GM12878 (cell line): Measurements from ENCODE around the gene FLVCR1. TPM values are rescaled to one million over a fixed set of nuclear protein-coding genes. Genes with fewer than 3 reads are reported as not detected.

Experiments
- ATAC-seq: fragments of 200-7000 bp; cut with Tn5 transposase; 3 replicates; pipeline ENCODE4 v1.9.1; 2020; ENCODE audit warnings: mild to moderate bottlenecking, moderate library complexity
- BruUV-seq: library from RNA; stranded (reverse); fragments of 400-500 nt; replicated peaks from 2 replicates; lab custom pipeline; 2021; lab: Mats Ljungman, UMichigan
- CTCF ChIA-PET: fragments of 300-600 bp; sonication (Branson Sonifier 250); formaldehyde crosslinking; extraction: SDS; loops from one replicate; lab custom pipeline; 2021; ENCODE audit warnings: inconsistent platforms; lab: Yijun Ruan, JAX
- POLR2A ChIA-PET: fragments of 350-600 bp; formaldehyde crosslinking; extraction: SDS; loops from one replicate; lab custom pipeline; 2021; ENCODE audit warnings: inconsistent platforms; lab: Charles Lee
- RAD21 ChIA-PET: fragments of 300-600 bp; sonication (Branson Sonifier 250); formaldehyde crosslinking; loops from one replicate; lab custom pipeline; 2023; ENCODE audit warnings: antibody characterized with exemption; ENCODE audit not compliant: unreplicated experiment; lab: Charles Lee
- SMC1A ChIA-PET: fragments of 300-600 bp; sonication (Branson Sonifier 250); formaldehyde crosslinking; loops from one replicate; lab custom pipeline; 2023; ENCODE audit not compliant: unreplicated experiment, uncharacterized antibody; lab: Charles Lee
- DNase-seq: peaks from one replicate; pipeline ENCODE4 v3.0.0-alpha.2; 2011; ENCODE audit warnings: low read depth, low spot score
- FAIRE-seq: peaks from 3 replicates; lab custom pipeline; 2011; peaks lifted over from hg19 to GRCh38; lab: Jason Lieb, UNC
- H2AFZ ChIP-seq: 2 replicates; pipeline ENCODE4 v1.6.0; 2011; ENCODE audit warnings: low read depth, low read length, control low read depth; ENCODE audit not compliant: control insufficient read depth
- H3K27ac ChIP-seq: 2 replicates; pipeline ENCODE4 v1.5.1; 2011; ENCODE audit warnings: control low read depth; ENCODE audit not compliant: control insufficient read depth, insufficient read depth
- H3K27me3 ChIP-seq, 2 experiments: replicated peaks in 1 of 2; 2 replicates each; pipeline versions ENCODE4 v1.6.0 to v1.6.1; 2011; ENCODE audit warnings: low read length in 1 of 2; ENCODE audit not compliant: control insufficient read depth in 2 of 2, insufficient read depth in 2 of 2
- H3K36me3 ChIP-seq, 2 experiments: 2 replicates each; pipeline ENCODE4 v1.5.1; 2011; ENCODE audit warnings: low read length in 1 of 2; ENCODE audit not compliant: control insufficient read depth in 2 of 2, insufficient read depth in 2 of 2
- H3K4me1 ChIP-seq: 2 replicates; pipeline ENCODE4 v1.6.1; 2011; ENCODE audit warnings: mild to moderate bottlenecking, low read length, moderate library complexity, mixed read lengths; ENCODE audit not compliant: control insufficient read depth, insufficient read depth
- H3K4me2 ChIP-seq: 2 replicates; pipeline ENCODE4 v1.6.0; 2011; ENCODE audit warnings: control low read depth; ENCODE audit not compliant: control insufficient read depth, insufficient read depth
- H3K4me3 ChIP-seq: fragments of 200-600 bp; sonication (generic); 2 replicates; pipeline ENCODE4 v1.5.1; 2016
- H3K79me2 ChIP-seq: 2 replicates; pipeline ENCODE4 v1.6.0; 2011; ENCODE audit warnings: low read length; ENCODE audit not compliant: control insufficient read depth, insufficient read depth
- H3K9ac ChIP-seq: 2 replicates; pipeline ENCODE4 v1.8.0; 2011; ENCODE audit warnings: low read length, control low read depth, mixed read lengths; ENCODE audit not compliant: control insufficient read depth, insufficient read depth
- H3K9me3 ChIP-seq: replicated peaks from 3 replicates; pipeline ENCODE4 v1.5.1; 2011; ENCODE audit warnings: mild to moderate bottlenecking, low read length; ENCODE audit not compliant: control insufficient read depth, insufficient read depth
- H4K20me1 ChIP-seq: 2 replicates; pipeline ENCODE4 v1.6.0; 2011; ENCODE audit not compliant: control insufficient read depth, insufficient read depth
- BACH1 ChIP-seq: fragments of 450-650 bp; IDR thresholded peaks from 2 replicates; pipeline ENCODE4 v1.6.1; 2017; ENCODE audit warnings: mild to moderate bottlenecking, borderline replicate concordance
- CBX5 ChIP-seq: sonication (generic); IDR thresholded peaks from 2 replicates; pipeline ENCODE4 v1.6.1; 2016; ENCODE audit warnings: low read depth, moderate library complexity, mild to moderate bottlenecking, inconsistent platforms
- CREM ChIP-seq: IDR thresholded peaks from 2 replicates; pipeline ENCODE4 v1.6.1; 2014; ENCODE audit warnings: antibody characterized with exemption, low read depth
- DPF2 ChIP-seq: fragments of 450-650 bp; IDR thresholded peaks from 2 replicates; pipeline ENCODE4 v1.6.1; 2017; ENCODE audit warnings: mild to moderate bottlenecking
- ETV6 ChIP-seq, 2 experiments: fragments of 450-650 bp in 1 of 2; IDR thresholded peaks in 1 of 2; conservative IDR thresholded peaks in 1 of 2; 2 replicates each; pipeline ENCODE4 v1.6.1; 2014; ENCODE audit warnings: antibody characterized with exemption in 1 of 2, borderline replicate concordance in 1 of 2, low read depth in 1 of 2, mild to moderate bottlenecking in 1 of 2, moderate library complexity in 1 of 2
- FOXM1 ChIP-seq: IDR thresholded peaks from 2 replicates; pipeline ENCODE4 v1.6.1; 2012; ENCODE audit warnings: low read depth, mild to moderate bottlenecking, inconsistent platforms, low read length, moderate library complexity
- IKZF2 ChIP-seq, 2 experiments: fragments of 450-650 bp; IDR thresholded peaks; 2 replicates each; pipeline ENCODE4 v1.6.1; 2017; ENCODE audit warnings: mild to moderate bottlenecking in 2 of 2, moderate library complexity in 2 of 2
- JUNB ChIP-seq: IDR thresholded peaks from 2 replicates; pipeline ENCODE4 v1.6.1; 2016; ENCODE audit warnings: antibody characterized with exemption, mild to moderate bottlenecking
- JUND ChIP-seq: IDR thresholded peaks from 2 replicates; pipeline ENCODE4 v1.6.1; 2012; ENCODE audit warnings: low read depth, mild to moderate bottlenecking, low read length, improper control_type of control experiment, moderate library complexity
- NBN ChIP-seq: fragments of 450-650 bp; IDR thresholded peaks from 2 replicates; pipeline ENCODE4 v1.6.1; 2016
- NR2C2 ChIP-seq: IDR thresholded peaks from 2 replicates; pipeline ENCODE4 v1.6.1; 2011; ENCODE audit warnings: borderline replicate concordance, low read depth; ENCODE audit not compliant: control insufficient read depth, insufficient read length
- NRF1 ChIP-seq: conservative IDR thresholded peaks from 2 replicates; pipeline ENCODE4 v1.6.1; 2011; ENCODE audit warnings: mild to moderate bottlenecking, low read depth, low read length, improper control_type of control experiment
- PAX8 ChIP-seq: fragments of 450-650 bp; IDR thresholded peaks from 2 replicates; pipeline ENCODE4 v1.6.1; 2017; ENCODE audit warnings: mild to moderate bottlenecking, moderate library complexity
- PML ChIP-seq: IDR thresholded peaks from 2 replicates; pipeline ENCODE4 v1.6.1; 2012; ENCODE audit warnings: low read length, inconsistent platforms
- POU2F2 ChIP-seq: IDR thresholded peaks from 3 replicates; pipeline ENCODE4 v1.6.1; 2011; ENCODE audit warnings: low read depth, mild to moderate bottlenecking, low read length, borderline replicate concordance
- RUNX3 ChIP-seq: IDR thresholded peaks from 2 replicates; pipeline ENCODE4 v1.6.1; 2012; ENCODE audit warnings: low read length, inconsistent platforms
- TBL1XR1 ChIP-seq: IDR thresholded peaks from 2 replicates; pipeline ENCODE4 v1.6.1; 2012; ENCODE audit warnings: low read depth, low read length, improper control_type of control experiment
- ZNF622 ChIP-seq: fragments of 450-650 bp; IDR thresholded peaks from 2 replicates; pipeline ENCODE4 v1.6.1; 2017; ENCODE audit warnings: mild to moderate bottlenecking, inconsistent platforms
- ZZZ3 ChIP-seq: IDR thresholded peaks from 2 replicates; pipeline ENCODE4 v1.6.1; 2011; ENCODE audit warnings: low read depth; ENCODE audit not compliant: control insufficient read depth, insufficient read length
- WGBS: methylation state at CpG from one replicate; pipeline ENCODE4 v1.1.6; 2016; ENCODE audit warnings: low lambda C conversion rate; ENCODE audit not compliant: insufficient replicate concordance, insufficient coverage; ENCODE audit errors: missing lambda C conversion rate; 5-methylcytosine and 5-hydroxymethylcytosine counted together
- in situ Hi-C: fragments of 300-500 bp; cut with MboI; formaldehyde crosslinking; loops from 9 replicates; pipeline ENCODE4 v1.14.3; 2018; ENCODE audit warnings: mixed read lengths
- intact Hi-C: fragments of 100-400 bp; cut with micrococcal nuclease; formaldehyde crosslinking; loops from one replicate; pipeline ENCODE4 v1.14.2; 2022; ENCODE audit not compliant: unreplicated experiment
- polyA plus RNA-seq, 11 experiments: library from polyadenylated mRNA; depleted of rRNA in 4 of 11; unstranded in 6 of 11; stranded (reverse) in 5 of 11; fragments of >200 nt; fragmentation: Nextera tagmentation in 4 of 11; fragmentation: Illumina TruSeq in 1 of 11; extraction: Ambion mirVana in 4 of 11; extraction: Trizol in 1 of 11; gene quantifications; 1 replicate in 1 of 11; 2 replicates in 10 of 11; pipeline versions ENCODE4 v1.2.1 to v1.2.3, GENCODE V29; 2011 to 2016; ENCODE audit warnings: inconsistent platforms in 2 of 11, missing spikeins in 2 of 11, low read depth in 1 of 11
- total RNA-seq, 4 experiments: library from RNA; depleted of rRNA in 3 of 4; stranded (reverse); fragments of >200 nt in 3 of 4; fragmentation: Illumina TruSeq in 1 of 4; extraction: Trizol in 1 of 4; gene quantifications; 2 replicates each; pipeline versions ENCODE4 v1.2.1 to v1.2.3, GENCODE V29; 2013 to 2021
- TF ChIP-seq, protein P1 (sequence below): fragments of 450-650 bp; IDR thresholded peaks from 2 replicates; pipeline ENCODE4 v1.6.1; 2017; ENCODE audit warnings: mild to moderate bottlenecking, low read depth, inconsistent platforms; ENCODE audit not compliant: poor library complexity, severe bottlenecking
- TF ChIP-seq, protein P2 (sequence below): IDR thresholded peaks from 2 replicates; pipeline ENCODE4 v1.6.1; 2012; ENCODE audit warnings: low read length, inconsistent platforms

FLVCR1 gene
- total and polyA plus RNA-seq, 10 of the 15 experiments (the other 5 are each of a cell fraction or from before 2014, with no cell fraction given) = 7.1 to 25.2 (median 17.6) TPM

DNA sequence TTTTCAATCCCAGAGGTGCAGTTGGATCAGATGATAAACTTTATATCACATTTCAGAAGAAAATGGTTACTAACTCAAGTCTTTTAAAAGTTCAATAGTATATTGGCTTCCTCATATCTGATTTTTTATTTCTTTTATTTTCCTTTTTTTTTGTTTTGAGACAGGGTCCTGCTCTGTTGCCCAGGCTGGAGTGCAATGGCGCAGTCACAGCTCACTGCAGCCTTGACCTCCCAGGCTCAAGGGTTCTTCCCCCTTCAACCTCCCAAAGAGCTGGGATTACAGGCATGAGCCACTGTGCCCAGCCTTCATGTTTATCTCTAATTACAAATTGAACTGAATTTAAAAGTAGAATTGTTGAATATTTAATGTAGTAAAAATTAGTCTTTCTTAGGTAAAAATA, 13.9 kb downstream of the FLVCR1 start (continued):
- TF ChIP-seq ZNF622 = no peak

DNA sequence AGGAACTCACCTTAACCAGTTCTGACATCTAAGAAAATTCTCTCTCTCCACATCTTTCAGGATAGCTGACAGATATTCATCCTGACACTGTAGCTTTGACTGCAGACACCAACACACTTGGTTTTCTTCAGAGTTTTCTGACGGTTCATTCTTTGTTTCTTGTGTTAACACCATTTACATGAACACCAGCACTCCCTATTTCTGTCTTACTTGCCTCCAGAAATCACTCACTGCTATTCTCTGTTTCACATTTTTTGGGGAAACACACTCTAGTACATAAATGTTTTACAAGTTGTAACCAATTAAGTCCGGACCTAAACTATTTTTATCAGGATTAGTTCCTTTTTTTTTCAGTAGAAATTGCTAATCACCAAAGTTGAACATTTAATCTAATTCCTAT, 15.4 kb downstream of the FLVCR1 start:
- ChIA-PET SMC1A (interaction anchor here (0.7 to 3.5 kb wide), 16 partner anchors 8 to 121 kb away, joined by 3 to 21 read pairs (median 4); partner anchors contain the start of gene FLVCR1), RAD21 (interaction anchor here (0.7 to 1.8 kb wide), 9 partner anchors 13 to 190 kb away, joined by 3 to 7 read pairs (median 4); partner anchors contain the start of gene FLVCR1), POLR2A (interaction anchor here (0.5 to 1.5 kb wide), 7 partner anchors 11 to 106 kb away, joined by 3 to 8 read pairs (median 3); partner anchors contain the start of gene FLVCR1), CTCF (interaction anchor here (1.0 to 2.2 kb wide), 4 partner anchors 59 to 277 kb away, joined by 3 to 6 read pairs (median 3); no protein-coding TSS in a partner anchor)
- no peaks in the 10 kb centered on the region for H3K9me3 ChIP-seq
- peak overlapping the region; percentile 85 for H3K4me2 ChIP-seq
- H2AFZ ChIP-seq = no peak overlapping the region; the same call in 1 of the 2 replicates
- no peak overlapping the region for H3K9ac ChIP-seq
- in situ Hi-C loops (no loop called here), intact Hi-C loops (loop anchor here (1.0 kb wide), 1 partner anchor 81 kb away; no protein-coding TSS in a partner anchor)
- no peaks in the 10 kb centered on the region for H4K20me1 ChIP-seq
- peaks cover 0 to 20% of the 10 kb centered on the region in 2 experiments; a peak in 2 of 4 replicates for H3K36me3 ChIP-seq
- H3K4me1 ChIP-seq = peaks cover 11% of the 10 kb centered on the region
- H3K4me3 ChIP-seq = peak overlapping the region; percentile 8; the same call in 1 of the 2 replicates
- ATAC-seq (peak; percentile 82), FAIRE-seq (peak; percentile 99), DNase-seq (peak; percentile 77)
- WGBS = 0% methylated on average over 2 of the region's 2 CpGs
- no peaks in the 10 kb centered on the region; the same call in 1 of the 2 replicates for H3K79me2 ChIP-seq
- H3K27ac ChIP-seq = peak overlapping the region; percentile 46
- BruUV-seq = no TSS peak
- no peaks in the 10 kb centered on the region for H3K27me3 ChIP-seq
- TF ChIP-seq JUNB = peak; percentile 84
- no peak for TF ChIP-seq PAX8
- TF ChIP-seq IKZF2 (IDR thresholded peaks at IDR 0.05) = peak; percentile 84 to 86
- TF ChIP-seq, protein P1, sequence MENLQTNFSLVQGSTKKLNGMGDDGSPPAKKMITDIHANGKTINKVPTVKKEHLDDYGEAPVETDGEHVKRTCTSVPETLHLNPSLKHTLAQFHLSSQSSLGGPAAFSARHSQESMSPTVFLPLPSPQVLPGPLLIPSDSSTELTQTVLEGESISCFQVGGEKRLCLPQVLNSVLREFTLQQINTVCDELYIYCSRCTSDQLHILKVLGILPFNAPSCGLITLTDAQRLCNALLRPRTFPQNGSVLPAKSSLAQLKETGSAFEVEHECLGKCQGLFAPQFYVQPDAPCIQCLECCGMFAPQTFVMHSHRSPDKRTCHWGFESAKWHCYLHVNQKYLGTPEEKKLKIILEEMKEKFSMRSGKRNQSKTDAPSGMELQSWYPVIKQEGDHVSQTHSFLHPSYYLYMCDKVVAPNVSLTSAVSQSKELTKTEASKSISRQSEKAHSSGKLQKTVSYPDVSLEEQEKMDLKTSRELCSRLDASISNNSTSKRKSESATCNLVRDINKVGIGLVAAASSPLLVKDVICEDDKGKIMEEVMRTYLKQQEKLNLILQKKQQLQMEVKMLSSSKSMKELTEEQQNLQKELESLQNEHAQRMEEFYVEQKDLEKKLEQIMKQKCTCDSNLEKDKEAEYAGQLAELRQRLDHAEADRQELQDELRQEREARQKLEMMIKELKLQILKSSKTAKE = peak; percentile 45
- no peak for TF ChIP-seq TBL1XR1
- peak in 1 of 2 experiments; percentile 72; a peak in 2 of 4 replicates for TF ChIP-seq ETV6 (conservative IDR thresholded peaks at IDR 0.05 in 1 of 2, IDR thresholded peaks at IDR 0.05 in 1 of 2; ENCODE audit: borderline replicate concordance in 1 of 2, low read depth in 1 of 2)
- TF ChIP-seq NR2C2 = no peak
- 0 out of 2 replicates have a peak, but pooled peaks have one; percentile 31 for TF ChIP-seq CREM
- TF ChIP-seq ZZZ3 = no peak
- TF ChIP-seq CBX5 = peak; percentile 89; the same call in 1 of the 2 replicates
- TF ChIP-seq, protein P2, sequence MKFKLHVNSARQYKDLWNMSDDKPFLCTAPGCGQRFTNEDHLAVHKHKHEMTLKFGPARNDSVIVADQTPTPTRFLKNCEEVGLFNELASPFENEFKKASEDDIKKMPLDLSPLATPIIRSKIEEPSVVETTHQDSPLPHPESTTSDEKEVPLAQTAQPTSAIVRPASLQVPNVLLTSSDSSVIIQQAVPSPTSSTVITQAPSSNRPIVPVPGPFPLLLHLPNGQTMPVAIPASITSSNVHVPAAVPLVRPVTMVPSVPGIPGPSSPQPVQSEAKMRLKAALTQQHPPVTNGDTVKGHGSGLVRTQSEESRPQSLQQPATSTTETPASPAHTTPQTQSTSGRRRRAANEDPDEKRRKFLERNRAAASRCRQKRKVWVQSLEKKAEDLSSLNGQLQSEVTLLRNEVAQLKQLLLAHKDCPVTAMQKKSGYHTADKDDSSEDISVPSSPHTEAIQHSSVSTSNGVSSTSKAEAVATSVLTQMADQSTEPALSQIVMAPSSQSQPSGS = peak; percentile 81
- peak; percentile 45; the same call in 1 of the 2 replicates for TF ChIP-seq JUND
- TF ChIP-seq PML = peak; percentile 42; the same call in 1 of the 2 replicates
- TF ChIP-seq FOXM1 = peak; percentile 81
- no peak for TF ChIP-seq NRF1
- TF ChIP-seq POU2F2 = peak; percentile 45; the same call in 1 of the 3 replicates
- peak; percentile 76; the same call in 1 of the 2 replicates for TF ChIP-seq NBN
- peak; percentile 61; the same call in 1 of the 2 replicates for TF ChIP-seq RUNX3
- TF ChIP-seq DPF2 = peak; percentile 84
- 0 out of 2 replicates have a peak, but pooled peaks have one; percentile 46 for TF ChIP-seq BACH1
